Measurements from ENCODE around the gene LRRC59.
A peak's percentile ranks its signal among the peaks of the same experiment; 100 is the strongest.

The LRRC59 gene

DNA sequence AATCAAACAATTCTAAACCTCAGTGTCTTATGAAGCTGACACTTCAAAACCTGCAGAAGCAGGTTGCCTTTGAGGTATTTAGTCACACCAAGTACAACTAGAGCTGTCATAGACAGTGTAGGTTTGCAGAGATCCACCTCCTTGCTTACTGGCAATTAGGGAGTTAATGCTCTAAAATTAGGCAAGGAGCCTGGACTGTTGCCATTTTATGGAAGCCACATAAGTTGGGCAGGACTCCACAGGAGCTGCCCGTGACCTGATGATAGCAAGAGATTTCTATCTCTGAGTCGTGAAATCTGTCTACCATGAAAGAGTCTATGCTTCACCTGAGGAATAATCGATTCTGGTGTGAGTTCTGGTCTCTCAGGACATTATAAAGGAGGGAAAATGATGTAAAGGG, 15.4 kb downstream of the LRRC59 start:
- no peak for DNase-seq

DNA sequence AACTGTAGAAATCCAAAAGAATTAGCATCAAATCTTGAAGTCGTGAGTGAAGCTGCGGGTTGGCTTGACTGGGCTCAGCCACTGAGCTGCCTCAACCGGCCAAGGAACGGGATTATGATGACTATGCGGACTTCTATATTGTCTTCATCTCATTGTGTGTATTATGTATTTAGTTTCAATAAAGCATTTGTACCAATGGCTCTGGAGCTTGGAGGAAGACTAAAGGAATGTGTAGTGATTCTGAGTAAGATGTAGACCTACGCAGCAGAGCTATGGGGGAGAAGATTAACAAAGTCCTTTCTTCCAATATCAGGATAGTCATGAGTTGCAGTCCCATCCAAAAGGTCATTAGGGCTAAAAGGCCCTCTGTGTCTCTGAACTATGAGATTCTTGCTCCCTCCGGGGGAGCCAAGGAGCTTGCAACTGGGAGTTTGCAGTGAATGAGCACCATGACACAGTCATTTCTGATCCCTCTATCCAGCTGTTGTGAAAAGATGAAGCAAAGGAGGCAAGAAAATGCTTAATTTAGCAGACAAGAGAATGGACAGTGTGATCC, 16.0 kb downstream of the LRRC59 start:
- DNase-seq = no peak

DNA sequence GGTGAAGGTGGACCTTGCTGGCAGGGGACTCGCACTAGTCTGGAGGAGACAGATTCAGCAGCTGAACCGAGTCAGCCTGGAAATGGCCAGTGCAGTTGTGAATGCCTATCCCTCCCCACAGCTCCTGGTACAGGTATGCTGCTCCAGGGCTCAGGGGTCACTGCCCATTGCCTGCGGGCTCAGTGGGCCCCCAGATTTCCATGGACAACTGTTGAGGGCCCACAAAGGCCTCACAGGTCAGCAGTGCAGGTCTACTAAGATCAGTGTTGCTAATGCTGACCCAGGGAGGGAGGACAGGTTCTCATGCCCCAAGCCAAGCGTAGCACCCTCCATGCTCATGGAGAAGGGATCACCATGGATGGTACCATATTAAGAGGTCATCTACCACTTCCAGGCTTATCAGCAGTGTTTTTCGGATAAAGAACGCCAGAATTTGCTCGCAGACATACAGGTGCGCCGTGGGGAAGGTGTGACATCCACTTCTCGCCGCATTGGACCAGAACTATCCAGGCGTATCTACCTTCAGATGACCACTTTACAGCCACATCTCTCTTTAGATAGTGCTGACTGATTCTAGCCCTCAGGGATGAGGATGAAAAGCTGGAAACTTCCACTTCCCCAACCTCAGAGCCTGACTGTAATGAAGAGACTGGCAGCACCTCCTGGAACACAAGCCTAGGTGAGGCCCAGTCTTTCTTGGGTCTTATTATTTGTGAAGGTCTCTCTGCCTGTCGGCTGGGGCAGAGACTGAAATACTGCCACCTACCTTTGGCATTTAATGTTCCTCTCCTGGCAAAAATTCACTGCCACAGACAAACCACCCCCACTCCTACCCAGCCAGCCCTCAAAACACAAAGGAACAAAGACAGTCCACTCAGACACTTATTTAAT, 16.7 kb downstream of the LRRC59 start:
- DNase-seq = no peak

DNA sequence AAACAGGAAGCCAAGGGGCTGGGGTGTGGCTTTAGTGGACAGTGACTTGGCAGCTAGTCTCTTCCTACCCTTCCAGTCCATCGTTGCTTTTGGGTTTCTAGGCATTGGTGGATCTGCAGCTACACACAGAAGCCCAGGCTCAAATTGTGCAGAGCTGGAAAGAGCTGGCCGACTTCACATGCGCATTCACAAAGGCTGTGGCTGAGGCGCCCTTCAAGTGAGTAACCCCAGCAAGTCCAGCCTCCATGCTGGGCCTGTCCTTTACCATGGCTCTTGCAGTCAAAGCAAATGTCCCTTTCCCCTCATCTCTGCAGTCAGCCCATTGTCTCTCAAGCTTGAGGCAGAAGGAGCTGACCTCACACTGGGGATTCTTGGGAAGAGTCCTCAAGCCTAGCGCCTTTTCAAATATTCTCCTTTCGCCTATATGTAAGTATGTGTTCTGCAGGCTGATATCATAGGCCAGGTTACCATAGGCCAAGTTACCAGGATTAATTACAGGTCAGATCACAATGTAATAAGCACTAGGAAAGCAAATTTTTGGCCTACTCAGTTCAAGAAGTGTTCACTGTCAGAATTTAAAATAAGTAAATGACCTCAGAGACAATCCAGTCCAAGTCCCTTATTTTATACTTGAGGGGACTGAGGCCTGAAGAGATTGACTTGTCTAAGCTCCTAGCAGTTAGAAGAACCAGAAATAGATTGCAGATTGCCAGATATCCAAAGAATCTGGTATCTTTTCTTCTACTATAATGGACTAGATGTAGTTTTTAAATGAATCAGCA, 17.8 kb downstream of the LRRC59 start:
- no peak for DNase-seq

DNA sequence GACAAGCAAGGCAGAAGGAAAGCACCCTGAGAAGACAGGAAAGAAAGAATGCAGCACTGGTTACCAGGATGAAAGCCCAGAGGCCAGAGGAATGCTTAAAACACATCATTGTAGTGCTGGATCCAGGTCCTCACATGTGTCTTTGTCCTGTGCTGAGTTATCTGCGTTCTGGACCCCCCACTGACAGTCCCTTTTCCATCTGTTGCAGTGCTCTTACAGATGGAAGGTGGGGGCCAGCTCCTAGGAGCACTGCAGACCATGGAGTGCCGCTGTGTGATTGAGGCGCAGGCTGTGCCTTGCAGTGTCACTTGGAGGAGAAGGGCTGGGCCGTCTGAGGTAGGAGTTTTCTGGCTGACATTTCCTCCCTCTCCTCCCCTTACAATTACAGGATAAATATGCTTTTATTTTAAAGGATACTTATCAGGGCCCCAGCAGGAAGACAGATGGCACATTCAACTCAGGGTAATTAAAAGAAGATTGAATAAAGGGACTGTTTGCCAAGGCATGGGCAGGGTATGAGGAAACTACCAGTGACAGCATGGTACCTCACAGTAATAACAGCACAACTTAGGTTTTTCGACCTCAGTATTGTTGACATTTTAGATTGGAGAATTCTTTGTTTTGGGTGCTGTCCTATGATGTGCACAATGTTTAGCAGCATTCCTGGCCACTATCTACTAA, 21.3 kb downstream of the LRRC59 start:
- no peak for DNase-seq

DNA sequence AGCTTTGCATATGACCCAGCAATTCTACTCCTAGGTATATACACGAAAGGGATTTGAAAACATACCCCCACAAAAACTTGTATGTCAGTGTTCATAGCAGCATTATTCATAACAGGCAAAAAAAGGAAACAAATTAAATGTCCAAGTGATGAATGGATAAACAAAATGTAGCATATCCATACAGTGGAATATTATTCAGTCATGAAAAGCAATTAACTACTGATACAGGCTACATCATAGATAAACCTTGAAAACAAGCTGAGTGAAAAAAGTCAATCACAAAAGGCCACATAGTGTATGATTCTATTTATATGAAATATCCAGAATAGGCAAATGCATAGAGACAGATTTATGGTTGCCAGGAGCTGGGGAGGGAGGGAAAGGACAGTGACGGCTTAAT, 23.6 kb downstream of the LRRC59 start:
- no peak for DNase-seq

DNA sequence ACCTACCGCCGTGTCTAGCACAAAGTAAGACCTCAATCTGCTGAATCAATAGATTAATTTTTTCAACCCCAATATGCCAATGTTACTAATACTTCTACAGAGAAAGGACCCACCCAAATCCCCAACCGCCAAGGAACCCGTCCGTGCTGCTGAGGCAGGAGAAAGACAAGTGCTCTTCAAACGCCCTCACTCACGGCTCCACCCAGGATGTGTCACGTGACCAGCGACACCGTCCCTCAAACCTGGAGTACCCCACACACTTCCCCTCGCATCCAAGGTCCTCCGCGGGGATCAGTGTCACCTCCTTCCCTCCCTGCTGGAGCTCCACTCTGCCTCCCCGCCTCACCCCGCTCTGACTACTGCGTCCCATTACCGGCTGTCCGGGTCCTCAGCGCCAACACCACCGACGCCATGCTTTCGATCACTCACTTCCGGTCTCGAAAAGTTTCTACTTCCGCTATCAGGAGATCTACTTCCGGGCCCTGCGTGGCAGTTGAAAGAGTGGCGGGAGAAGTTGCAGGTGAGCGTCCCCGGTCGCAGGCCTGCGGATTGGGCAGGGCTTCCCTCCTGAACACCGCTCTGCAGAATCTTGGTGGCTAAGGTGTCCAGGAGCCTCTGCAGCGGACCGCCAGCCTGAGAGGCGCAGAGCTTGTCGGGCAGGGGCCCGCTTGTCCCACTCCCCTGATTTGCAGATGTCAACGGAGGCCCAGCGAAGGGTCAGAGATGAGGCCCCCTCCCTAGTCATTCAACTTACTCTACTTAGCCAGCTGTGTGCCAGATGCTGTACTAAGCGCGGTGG, 24.4 kb downstream of the LRRC59 start, which contains the start of the genes EME1 and MRPL27:
EME1 (plus strand) TSS at position 472 of the 799 bp plus-strand sequence. CDS start 1,980 bp downstream, outside the sequence.
MRPL27 (minus strand) TSS at position 427 of the 799 bp plus-strand sequence; CDS start at position 413, 14 bp downstream.
- peak; percentile 93 for DNase-seq

DNA sequence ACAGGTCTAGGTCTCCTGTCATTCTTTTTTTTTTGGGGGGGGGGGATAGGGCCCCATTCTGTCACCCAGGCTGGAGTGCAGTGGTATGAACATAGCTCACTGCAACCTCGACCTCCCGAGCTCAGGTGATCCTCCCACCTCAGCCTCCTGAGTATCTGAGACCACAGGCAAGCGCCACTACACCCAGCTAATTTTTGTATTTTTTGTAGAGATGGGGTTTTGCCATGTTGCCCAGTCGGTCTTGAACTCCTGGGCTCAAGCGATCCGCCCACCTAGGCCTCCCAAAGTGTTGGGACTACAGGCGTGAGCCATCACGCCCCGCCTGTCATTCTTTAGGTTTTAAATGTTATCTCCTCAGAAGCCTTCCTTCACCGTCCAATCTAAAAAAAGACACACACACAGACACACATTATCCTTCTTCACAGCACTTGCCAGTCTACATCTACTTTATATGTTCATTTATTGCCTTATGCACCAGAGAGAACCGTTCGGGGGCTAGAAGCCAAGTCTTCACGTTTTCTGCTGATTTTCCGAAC, 25.0 kb downstream of the LRRC59 start:
- no peak for DNase-seq

DNA sequence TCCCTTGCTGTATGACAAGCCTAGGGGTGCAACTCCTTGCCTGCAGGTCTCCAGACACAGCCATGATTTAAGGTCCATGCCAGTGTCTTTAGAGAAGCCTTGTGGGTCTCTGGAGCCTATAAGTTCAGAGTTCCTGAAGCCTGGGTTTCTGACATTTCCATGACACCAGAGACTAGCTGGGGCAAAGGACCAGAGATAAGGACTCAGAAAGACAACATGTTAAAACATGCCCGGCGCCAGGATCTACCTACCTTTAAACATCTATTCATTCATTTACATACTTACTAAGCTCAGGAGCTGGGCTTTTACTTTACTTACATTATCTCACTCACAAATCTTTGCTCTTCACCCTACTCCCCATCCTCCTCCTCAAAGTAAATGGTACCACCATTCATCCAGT, 25.8 kb downstream of the LRRC59 start:
- DNase-seq = no peak

DNA sequence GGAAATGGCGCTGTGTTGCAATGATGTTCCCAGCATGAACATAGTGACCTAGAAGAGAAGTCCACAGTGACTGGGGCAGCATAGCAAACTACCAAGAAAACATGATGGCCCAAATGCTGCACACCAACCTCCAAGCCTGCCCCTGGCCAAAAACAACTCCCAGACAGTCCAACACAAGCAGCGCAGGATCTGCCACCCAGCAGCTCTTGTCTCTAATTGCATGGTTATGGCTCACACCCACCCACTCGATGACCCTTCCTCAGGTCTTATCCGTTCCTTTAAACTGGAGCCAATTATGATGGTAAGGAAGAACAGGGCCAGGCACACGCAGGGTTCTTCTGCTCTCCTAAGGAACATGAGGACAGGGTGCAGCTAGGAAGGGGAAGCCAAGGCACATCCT, 27.3 kb downstream of the LRRC59 start:
- no peak for DNase-seq

DNA sequence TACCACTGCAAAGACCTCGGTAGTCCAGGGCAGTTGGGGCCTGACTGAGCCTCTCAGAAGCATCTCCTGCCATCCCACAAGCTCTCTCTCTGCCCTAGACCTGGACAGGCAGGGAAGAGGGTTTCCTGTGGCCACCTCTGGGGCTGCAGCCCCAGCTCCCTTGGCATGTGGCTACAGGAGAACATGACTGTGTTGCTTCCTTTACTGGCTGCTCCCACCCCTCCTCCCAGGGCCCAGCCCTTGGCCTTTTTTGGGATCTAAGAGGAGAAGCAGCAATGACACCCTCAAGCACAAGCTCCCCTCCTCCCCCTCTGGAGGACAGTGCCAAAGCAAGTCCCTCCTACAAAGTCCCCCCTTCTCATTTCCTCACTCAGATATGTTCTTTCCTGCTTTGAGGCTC, 29.9 kb downstream of the LRRC59 start:
- no peak for DNase-seq

DNA sequence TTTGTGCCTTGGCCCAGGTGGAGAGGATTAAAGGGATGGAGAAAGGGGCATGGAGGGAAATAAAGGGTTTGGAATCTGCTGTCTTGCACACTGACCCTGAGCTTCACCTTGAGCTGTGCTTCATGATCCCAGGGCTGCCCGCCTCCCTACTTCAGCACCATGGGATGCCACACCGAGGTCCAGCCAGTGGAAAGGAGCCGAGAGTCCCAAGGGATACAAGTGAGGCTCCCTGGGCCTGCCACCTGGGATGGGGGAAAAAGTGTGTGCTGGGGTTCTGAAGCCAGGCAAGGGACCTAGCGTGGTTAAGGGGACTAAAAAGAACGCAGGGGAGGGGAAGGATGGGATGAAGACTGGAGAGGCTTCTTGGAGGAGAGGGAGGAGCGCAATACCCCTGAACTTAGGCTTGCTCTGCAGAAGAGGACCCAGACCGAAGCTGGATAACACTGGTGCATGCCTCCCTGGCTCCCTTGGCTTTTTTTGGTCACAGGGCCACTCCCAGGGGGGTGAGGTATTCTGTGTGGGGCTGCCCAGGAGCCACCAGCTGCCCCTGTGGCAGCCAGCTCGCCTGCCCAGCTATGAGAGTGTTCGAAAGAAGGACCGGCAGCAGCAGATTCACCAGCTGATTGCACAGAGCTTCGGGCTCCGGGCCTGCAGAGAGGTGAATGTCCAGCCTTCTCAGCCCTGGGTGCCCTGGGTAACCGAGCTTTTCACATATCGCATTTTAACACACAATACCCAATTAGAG, 31.5 kb downstream of the LRRC59 start:
- no peak for DNase-seq

DNA sequence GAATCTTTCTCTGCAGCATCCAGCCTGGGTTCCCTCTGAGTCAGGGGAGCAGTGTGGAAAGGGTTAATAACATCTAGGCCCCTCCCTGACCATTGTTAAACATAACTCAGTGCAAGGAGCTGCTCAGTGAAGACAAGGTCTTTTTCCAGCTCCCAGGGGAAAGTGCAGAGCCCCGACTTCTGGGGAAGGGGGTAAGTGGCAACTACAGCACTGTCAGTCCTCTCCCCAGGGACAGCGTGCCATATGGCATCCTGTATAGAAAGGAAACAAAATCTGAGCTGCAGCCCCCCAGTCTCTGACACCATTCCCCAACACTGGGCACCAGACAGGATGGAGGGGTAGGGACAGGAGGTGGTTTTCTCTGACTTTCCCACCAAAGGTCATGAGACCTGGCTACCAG, 32.2 kb downstream of the LRRC59 start:
- DNase-seq = no peak

DNA sequence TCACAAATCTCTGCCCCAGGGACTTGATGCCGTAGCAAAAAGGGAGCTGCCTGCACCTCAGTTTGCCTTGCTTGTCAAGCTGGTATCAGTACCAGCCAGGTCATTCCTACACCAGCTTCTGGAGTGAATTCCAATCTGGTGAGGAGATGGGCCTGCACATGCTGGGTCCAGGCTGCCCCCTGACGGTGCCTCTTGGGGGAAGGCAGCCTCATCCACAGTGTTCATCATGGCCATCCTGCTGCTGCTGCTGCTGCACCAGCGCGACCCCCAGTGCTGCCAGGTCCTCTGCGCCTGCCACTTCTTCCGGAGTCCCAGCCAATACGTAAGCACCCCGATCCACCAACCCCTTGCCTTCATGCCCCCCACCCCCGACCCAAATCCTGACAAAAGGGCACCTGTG, 32.6 kb downstream of the LRRC59 start:
- DNase-seq = no peak

DNA sequence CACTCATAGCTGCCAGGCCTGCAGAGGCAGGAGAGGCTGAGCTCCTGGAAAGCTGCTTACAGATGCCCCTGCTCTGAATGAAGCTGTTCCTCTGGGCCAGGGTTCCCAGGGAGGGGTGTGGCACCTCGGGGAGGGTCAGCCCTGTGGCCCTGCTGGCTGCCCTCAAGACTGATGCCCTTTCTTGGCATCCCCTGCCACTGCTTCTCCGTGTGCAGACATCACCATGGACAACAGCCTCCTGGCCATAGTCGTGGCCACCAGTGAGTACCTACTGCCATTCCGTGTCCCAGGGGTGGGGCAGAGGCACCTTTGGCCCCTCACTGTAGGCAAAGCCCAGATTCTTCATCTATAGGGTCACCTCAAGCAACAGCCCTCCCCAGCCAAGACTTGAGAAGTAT, 33.3 kb downstream of the LRRC59 start:
- no peak for DNase-seq

DNA sequence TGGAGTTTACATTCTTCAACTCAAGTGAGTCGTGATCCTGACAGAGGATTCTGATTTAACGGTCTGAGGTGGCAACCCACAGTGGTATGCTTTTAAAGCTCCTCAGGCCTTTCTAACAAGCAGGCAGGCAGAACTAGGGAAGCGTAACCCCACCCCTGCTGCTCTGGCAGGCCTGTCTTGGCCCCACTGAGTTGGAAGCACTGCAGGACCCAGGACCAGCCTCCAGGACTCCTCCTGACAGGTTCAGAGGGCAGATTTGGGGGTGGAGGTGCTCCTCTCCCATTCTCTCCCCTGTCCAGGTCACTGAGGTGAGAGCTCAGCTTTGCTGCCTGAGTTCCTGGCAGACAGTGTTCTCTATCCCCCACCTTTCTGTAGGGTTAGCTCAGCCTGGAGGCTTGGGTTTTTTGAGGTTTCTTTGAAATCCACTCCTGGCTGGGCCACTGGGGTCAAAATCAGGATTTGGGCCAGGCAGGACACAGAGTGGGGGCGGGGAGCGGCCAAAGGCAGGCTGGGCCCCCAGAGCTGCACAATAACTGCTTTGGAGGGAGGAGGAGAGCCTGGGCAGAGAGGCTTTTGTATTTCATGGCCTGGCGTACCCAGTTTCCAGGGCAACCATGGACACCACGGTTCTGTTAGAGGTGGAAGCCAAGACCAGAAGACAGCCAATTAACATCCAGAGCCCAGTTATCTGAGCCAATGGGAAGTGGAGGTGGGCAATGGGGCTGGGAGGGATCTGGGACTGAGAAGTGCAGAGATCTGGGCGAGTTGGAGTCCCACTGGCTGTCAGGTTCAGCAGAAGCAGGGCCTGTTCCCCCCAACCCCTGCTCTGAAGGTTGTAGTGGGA, 33.9 kb downstream of the LRRC59 start:
- DNase-seq = peak; percentile 77

DNA sequence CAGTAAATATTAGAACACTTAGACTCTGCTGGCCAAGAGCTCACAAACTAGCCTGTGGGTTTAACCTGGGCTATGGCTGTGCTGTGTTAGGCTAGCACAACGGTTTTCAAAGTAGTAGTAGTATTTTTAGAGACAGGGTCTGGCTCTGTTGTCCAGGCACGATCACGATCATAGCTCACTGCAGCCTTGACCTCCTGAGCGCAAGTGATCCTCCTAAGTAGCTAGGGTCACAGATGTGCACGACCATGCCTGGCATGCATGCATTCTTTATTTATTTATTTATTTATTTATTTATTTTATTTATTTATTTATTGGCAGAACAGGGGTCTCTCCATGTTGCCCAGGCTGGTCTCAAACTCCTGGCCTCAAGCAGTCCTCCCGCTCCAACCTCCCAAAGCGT, 34.7 kb downstream of the LRRC59 start:
- DNase-seq = no peak

DNA sequence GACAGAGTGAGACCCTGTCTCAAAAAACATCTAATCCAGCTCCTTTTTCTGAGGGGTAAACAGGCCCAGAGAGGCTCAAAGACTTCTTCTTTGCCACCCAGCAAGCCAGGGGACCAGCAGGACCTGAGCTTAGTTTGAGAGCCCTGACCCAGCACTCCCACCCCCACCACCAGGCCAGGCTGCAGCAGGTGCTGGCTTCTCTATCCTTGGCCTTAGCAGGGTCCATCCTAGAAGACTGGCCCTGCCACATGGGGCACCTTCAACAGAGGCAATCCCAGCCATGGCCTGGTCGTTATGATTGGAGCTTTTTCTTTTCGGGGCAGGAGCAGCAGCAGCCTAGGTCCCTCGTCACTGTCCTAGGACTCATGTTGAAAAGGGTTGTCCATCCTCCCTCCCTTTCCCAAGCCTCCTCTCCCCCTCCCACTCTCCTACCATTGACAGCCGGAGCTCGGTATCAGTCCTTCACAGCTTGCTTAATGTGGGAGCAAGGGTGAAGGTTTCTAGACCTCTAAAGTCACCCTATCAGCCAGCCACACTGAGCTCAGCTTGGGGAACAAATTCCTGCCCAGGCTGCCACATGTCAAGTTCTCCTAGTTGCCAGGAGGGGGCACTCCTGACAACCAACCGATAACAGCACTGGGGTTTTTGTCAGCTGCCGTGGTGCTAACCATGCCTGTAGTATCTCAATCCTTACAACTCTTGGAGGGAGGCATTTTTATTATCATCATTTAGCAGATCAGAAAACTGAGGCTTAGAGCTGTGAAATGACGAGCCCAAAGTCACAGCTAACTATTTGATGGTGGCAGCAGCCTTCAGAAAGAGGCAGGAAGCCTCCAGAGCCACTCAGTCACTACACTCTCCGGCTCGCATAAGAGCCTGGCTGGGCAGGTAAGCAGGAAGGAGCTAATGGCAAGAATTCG, 35.5 kb downstream of the LRRC59 start:
- no peak for DNase-seq
